SK-N-SH (cell line): ENCODE measurements around the gene CTSZ. TPM values are rescaled to one million over a fixed set of nuclear protein-coding genes. Genes with fewer than 3 reads are reported as not detected.

Source experiments
- CTCF ChIA-PET: fragments of 300-600, 350-600 bp; formaldehyde crosslinking; extraction: SDS; loops from one replicate; lab custom pipeline; 2021; lab: Yijun Ruan, JAX
- POLR2A ChIA-PET: fragments of 350-600 bp; sonication (Branson Sonifier 250); formaldehyde crosslinking; extraction: SDS; loops from one replicate; lab custom pipeline; 2020; ENCODE audit warnings: antibody characterized with exemption, inconsistent platforms; lab: Yijun Ruan, JAX
- DNase-seq: peaks from one replicate; pipeline ENCODE4 v3.0.0; 2012
- H2AFZ ChIP-seq: fragments of 200-600 bp; sonication (generic); 2 replicates; pipeline ENCODE4 v1.8.1; 2016; ENCODE audit warnings: antibody characterized with exemption, mild to moderate bottlenecking, low read depth
- H3F3A ChIP-seq: fragments of 200-600 bp; sonication (generic); replicated peaks from 2 replicates; pipeline ENCODE3; 2016; ENCODE audit warnings: antibody characterized with exemption, mild to moderate bottlenecking; ENCODE audit not compliant: insufficient read depth
- H3K27ac ChIP-seq, 2 experiments: fragments of 200-500 bp in 1 of 2; fragments of 200-600 bp in 1 of 2; sonication (Bioruptor generic) in 1 of 2; sonication (generic), shearing (Covaris generic) in 1 of 2; 2 replicates each; pipeline versions ENCODE4 v1.5.1 to v1.6.1; 2014 to 2016; ENCODE audit warnings: low read depth in 2 of 2, inconsistent platforms in 1 of 2, low read length in 1 of 2, mild to moderate bottlenecking in 1 of 2, mixed read lengths in 1 of 2
- H3K27me3 ChIP-seq: fragments of 200-600 bp; sonication (generic), shearing (Covaris generic); 2 replicates; pipeline ENCODE4 v1.6.1; 2016; ENCODE audit warnings: mixed run types; ENCODE audit not compliant: insufficient read depth
- H3K36me3 ChIP-seq, 2 experiments: fragments of 200-500 bp in 1 of 2; fragments of 200-600 bp in 1 of 2; sonication (Bioruptor generic) in 1 of 2; sonication (generic) in 1 of 2; replicated peaks in 1 of 2; 2 replicates each; pipeline versions ENCODE3 to v1.5.1; 2014 to 2016; ENCODE audit warnings: low read length in 1 of 2, mild to moderate bottlenecking in 1 of 2; ENCODE audit not compliant: insufficient read depth in 2 of 2, control insufficient read depth in 1 of 2
- H3K4me1 ChIP-seq, 2 experiments: fragments of 200-500 bp in 1 of 2; fragments of 200-600 bp in 1 of 2; sonication (Bioruptor generic) in 1 of 2; sonication (generic), shearing (Covaris generic) in 1 of 2; 2 replicates each; pipeline versions ENCODE4 v1.5.1 to v1.6.1; 2014 to 2016; ENCODE audit warnings: low read depth in 1 of 2, low read length in 1 of 2, mixed run types in 1 of 2; ENCODE audit not compliant: insufficient read depth in 2 of 2, control insufficient read depth in 1 of 2
- H3K4me2 ChIP-seq: fragments of 200-600 bp; sonication (generic), shearing (Covaris generic); 2 replicates; pipeline ENCODE4 v1.6.1; 2017; ENCODE audit warnings: mixed run types
- H3K4me3 ChIP-seq, 2 experiments: fragments of 200-500 bp in 1 of 2; fragments of 200-600 bp in 1 of 2; sonication (Bioruptor generic) in 1 of 2; sonication (generic), shearing (Covaris generic) in 1 of 2; 2 replicates each; pipeline versions ENCODE4 v1.5.1 to v1.8.1; 2014 to 2016; ENCODE audit warnings: low read depth in 2 of 2, inconsistent platforms in 1 of 2, low read length in 1 of 2, mild to moderate bottlenecking in 1 of 2, mixed read lengths in 1 of 2, moderate library complexity in 1 of 2
- H3K79me2 ChIP-seq: fragments of 200-600 bp; sonication (generic); 2 replicates; pipeline ENCODE4 v1.8.1; 2017; ENCODE audit warnings: mild to moderate bottlenecking; ENCODE audit not compliant: insufficient read depth
- H3K9ac ChIP-seq: fragments of 200-600 bp; sonication (generic); 2 replicates; pipeline ENCODE4 v1.6.1; 2017; ENCODE audit warnings: mixed run types
- H3K9me2 ChIP-seq: fragments of 200-600 bp; sonication (generic); 2 replicates; pipeline ENCODE4 v1.6.1; 2017; ENCODE audit warnings: mixed run types
- H3K9me3 ChIP-seq: fragments of 200-600 bp; sonication (generic); 2 replicates; pipeline ENCODE4 v1.6.1; 2017; ENCODE audit warnings: mixed run types, mild to moderate bottlenecking, moderate library complexity
- H4K20me1 ChIP-seq: fragments of 200-600 bp; sonication (generic); 2 replicates; pipeline ENCODE4 v1.6.1; 2017; ENCODE audit warnings: mild to moderate bottlenecking, mixed run types; ENCODE audit not compliant: insufficient read depth
- ELF1 ChIP-seq: IDR thresholded peaks from 2 replicates; pipeline ENCODE4 v1.4.0; 2012
- EP300 ChIP-seq, 2 experiments: IDR thresholded peaks; 2 replicates each; pipeline versions ENCODE4 v1.4.0 to v1.6.1; 2012; ENCODE audit warnings: borderline replicate concordance in 1 of 2, low read depth in 1 of 2, low read length in 1 of 2
- FOXM1 ChIP-seq: IDR thresholded peaks from 2 replicates; pipeline ENCODE4 v1.4.0; 2012; ENCODE audit warnings: low read depth, mild to moderate bottlenecking
- JUND ChIP-seq: IDR thresholded peaks from 2 replicates; pipeline ENCODE4 v1.4.0; 2012
- NFIC ChIP-seq: IDR thresholded peaks from 2 replicates; pipeline ENCODE4 v1.4.0; 2012; ENCODE audit warnings: borderline replicate concordance
- NRF1 ChIP-seq: IDR thresholded peaks from 2 replicates; pipeline ENCODE4 v1.6.1; 2012; ENCODE audit warnings: low read depth, mild to moderate bottlenecking, low read length
- POLR2AphosphoS5 ChIP-seq: IDR thresholded peaks from 2 replicates; pipeline ENCODE4 v1.6.1; 2012; ENCODE audit warnings: low read depth, low read length
- RAD21 ChIP-seq: IDR thresholded peaks from 2 replicates; pipeline ENCODE4 v1.6.1; 2012; ENCODE audit warnings: mild to moderate bottlenecking, low read length
- RCOR1 ChIP-seq: fragments of 150-350 bp; IDR thresholded peaks from 2 replicates; pipeline ENCODE4 v1.6.1; 2017; ENCODE audit warnings: antibody characterized with exemption, low read length
- RFX5 ChIP-seq: IDR thresholded peaks from 2 replicates; pipeline ENCODE4 v1.6.1; 2012; ENCODE audit warnings: mild to moderate bottlenecking, improper control_type of control experiment, low read length
- RXRA ChIP-seq: IDR thresholded peaks from 2 replicates; pipeline ENCODE4 v1.4.0; 2012; ENCODE audit warnings: low read depth, mild to moderate bottlenecking, borderline replicate concordance
- TCF12 ChIP-seq: IDR thresholded peaks from 2 replicates; pipeline ENCODE4 v1.4.0; 2012
- TEAD4 ChIP-seq: IDR thresholded peaks from 2 replicates; pipeline ENCODE4 v1.4.0; 2012; ENCODE audit warnings: mild to moderate bottlenecking, borderline replicate concordance; ENCODE audit not compliant: insufficient read depth
- YY1 ChIP-seq: IDR thresholded peaks from 2 replicates; pipeline ENCODE4 v1.4.0; 2012; ENCODE audit warnings: low read depth, mild to moderate bottlenecking
- WGBS: methylation state at CpG from one replicate; pipeline ENCODE4 v1.1.6; 2017; ENCODE audit warnings: low lambda C conversion rate; 5-methylcytosine and 5-hydroxymethylcytosine counted together
- polyA plus RNA-seq, 3 experiments: library from polyadenylated mRNA; depleted of rRNA; stranded (reverse); fragments of >200 nt; gene quantifications; 2 replicates each; pipeline ENCODE4 v1.2.3, GENCODE V29; 2012
- TF ChIP-seq, protein P1 (sequence below): IDR thresholded peaks from 2 replicates; pipeline ENCODE4 v1.4.0; 2012; ENCODE audit warnings: low read depth
- TF ChIP-seq, protein P2 (sequence below): IDR thresholded peaks from 2 replicates; pipeline ENCODE4; 2012
- TF ChIP-seq, protein P3 (sequence below): IDR thresholded peaks from 2 replicates; pipeline ENCODE4 v1.4.0; 2012; ENCODE audit warnings: low read depth, borderline replicate concordance
- TF ChIP-seq, protein P4 (sequence below): IDR thresholded peaks from 2 replicates; pipeline ENCODE4 v1.4.0; 2012; ENCODE audit warnings: low read depth, borderline replicate concordance

The CTSZ gene
- polyA plus RNA-seq, 1 of the 3 experiments (the other 2 are of a cell fraction), result 0.03 TPM

DNA sequence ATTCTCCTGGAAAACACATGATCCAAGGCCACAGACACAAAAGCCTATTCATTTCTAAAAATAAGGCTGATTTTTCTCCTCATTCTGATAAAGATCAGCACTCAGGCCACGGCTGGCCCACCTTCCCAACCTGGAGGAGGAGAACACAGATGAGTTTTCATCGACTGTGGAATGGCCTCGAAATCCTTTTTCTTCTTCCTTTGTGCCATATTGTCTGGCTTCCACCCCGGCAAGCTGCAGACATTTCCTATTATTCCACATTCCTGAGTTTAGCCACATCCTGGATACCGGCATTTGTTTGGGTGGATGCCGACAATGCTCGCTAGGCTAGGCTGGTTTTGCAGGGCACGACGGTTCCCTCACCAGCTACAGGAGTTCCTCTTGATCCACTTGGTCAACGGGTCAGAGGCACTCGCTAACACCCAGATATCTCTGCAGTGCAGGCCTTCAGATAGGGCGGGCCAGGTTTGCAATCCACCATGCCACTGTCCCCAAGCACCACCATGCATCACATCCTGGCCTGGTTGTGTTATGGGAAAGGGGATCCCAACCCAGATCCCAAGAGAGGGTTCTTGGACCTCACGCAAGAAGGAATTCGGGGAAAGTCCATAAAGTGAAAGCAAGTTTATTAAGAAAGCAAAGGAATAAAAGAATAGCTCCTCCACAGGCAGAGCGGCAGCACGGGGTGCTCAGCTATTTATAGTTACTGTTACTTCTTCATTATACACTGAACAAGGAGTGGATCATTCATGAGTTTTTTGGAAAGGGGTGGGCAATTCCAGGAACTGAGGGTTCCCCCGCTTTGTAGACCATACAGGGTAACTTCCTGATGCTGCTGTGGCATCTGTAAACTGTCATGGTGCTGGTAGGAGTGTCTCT is 4.2 kb upstream of the CTSZ start:
- TF ChIP-seq RFX5 (no peak), TEAD4 (peak; percentile 29; the same call in 1 of the 2 replicates), EP300 (IDR thresholded peaks at IDR 0.05; ENCODE audit: borderline replicate concordance in 1 of 2, low read depth in 1 of 2, low read length in 1 of 2) (0 out of 4 replicates have a peak, but pooled peaks of 1 of the 2 experiments have one; percentile 17), YY1 (peak; percentile 50; the same call in 1 of the 2 replicates), NFIC (no peak), POLR2AphosphoS5 (no peak), TCF12 (peak; percentile 36; the same call in 1 of the 2 replicates), RAD21 (no peak), RXRA (no peak), NRF1 (no peak), FOXM1 (no peak), RCOR1 (no peak), JUND (no peak), ELF1 (no peak)
- TF ChIP-seq, protein P1, sequence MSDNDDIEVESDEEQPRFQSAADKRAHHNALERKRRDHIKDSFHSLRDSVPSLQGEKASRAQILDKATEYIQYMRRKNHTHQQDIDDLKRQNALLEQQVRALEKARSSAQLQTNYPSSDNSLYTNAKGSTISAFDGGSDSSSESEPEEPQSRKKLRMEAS, result peak; percentile 80
- TF ChIP-seq, protein P2, sequence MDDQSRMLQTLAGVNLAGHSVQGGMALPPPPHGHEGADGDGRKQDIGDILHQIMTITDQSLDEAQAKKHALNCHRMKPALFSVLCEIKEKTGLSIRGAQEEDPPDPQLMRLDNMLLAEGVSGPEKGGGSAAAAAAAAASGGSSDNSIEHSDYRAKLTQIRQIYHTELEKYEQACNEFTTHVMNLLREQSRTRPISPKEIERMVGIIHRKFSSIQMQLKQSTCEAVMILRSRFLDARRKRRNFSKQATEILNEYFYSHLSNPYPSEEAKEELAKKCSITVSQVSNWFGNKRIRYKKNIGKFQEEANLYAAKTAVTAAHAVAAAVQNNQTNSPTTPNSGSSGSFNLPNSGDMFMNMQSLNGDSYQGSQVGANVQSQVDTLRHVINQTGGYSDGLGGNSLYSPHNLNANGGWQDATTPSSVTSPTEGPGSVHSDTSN, result peak; percentile 28; the same call in 1 of the 2 replicates
- TF ChIP-seq, protein P3, sequence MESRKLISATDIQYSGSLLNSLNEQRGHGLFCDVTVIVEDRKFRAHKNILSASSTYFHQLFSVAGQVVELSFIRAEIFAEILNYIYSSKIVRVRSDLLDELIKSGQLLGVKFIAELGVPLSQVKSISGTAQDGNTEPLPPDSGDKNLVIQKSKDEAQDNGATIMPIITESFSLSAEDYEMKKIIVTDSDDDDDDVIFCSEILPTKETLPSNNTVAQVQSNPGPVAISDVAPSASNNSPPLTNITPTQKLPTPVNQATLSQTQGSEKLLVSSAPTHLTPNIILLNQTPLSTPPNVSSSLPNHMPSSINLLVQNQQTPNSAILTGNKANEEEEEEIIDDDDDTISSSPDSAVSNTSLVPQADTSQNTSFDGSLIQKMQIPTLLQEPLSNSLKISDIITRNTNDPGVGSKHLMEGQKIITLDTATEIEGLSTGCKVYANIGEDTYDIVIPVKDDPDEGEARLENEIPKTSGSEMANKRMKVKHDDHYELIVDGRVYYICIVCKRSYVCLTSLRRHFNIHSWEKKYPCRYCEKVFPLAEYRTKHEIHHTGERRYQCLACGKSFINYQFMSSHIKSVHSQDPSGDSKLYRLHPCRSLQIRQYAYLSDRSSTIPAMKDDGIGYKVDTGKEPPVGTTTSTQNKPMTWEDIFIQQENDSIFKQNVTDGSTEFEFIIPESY, result no peak
- TF ChIP-seq, protein P4, sequence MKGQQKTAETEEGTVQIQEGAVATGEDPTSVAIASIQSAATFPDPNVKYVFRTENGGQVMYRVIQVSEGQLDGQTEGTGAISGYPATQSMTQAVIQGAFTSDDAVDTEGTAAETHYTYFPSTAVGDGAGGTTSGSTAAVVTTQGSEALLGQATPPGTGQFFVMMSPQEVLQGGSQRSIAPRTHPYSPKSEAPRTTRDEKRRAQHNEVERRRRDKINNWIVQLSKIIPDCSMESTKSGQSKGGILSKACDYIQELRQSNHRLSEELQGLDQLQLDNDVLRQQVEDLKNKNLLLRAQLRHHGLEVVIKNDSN, result no peak

More for the DNA sequence above, 4.2 kb upstream of the CTSZ start:
- 71% methylated on average over 17 of the region's 17 CpGs for WGBS
- DNase-seq, result no peak
- Histone ChIP-seq H3K9me3 (no peaks in the 10 kb centered on the region), H3K36me3 (no peaks in the 10 kb centered on the region), H3K4me1 (peaks cover 24 to 30% of the 10 kb centered on the region in 2 experiments; a peak in 3 of 4 replicates), H3K4me2 (peak overlapping the region; percentile 50), H2AFZ (peak overlapping the region; percentile 64), H3K9ac (peak overlapping the region; percentile 55; the same call in 1 of the 2 replicates), H3K27ac (peak overlapping the region; percentile 36 to 84; a peak in 3 of 4 replicates), H3F3A (peaks cover 12% of the 10 kb centered on the region), H3K27me3 (no peaks in the 10 kb centered on the region), H3K4me3 (no peak overlapping the region), H3K79me2 (no peaks in the 10 kb centered on the region), H4K20me1 (no peaks in the 10 kb centered on the region), H3K9me2 (no peaks in the 10 kb centered on the region)
- POLR2A ChIA-PET, result no interaction called here
- CTCF ChIA-PET, result interaction anchor here (0.6 to 1.0 kb wide), 2 partner anchors 393 to 774 kb away, joined by 3 to 4 read pairs; no protein-coding TSS in a partner anchor
